ENCODE data around the gene KCNV2. TPM values are rescaled to one million over a fixed set of nuclear protein-coding genes. Genes with fewer than 3 reads are reported as not detected.

Gene KCNV2
- total and polyA plus RNA-seq, 10 donors, result not detected

GRCh38 chr9:2758162-2758897 lies 41.0 kb downstream of the KCNV2 start:
- TF ChIP-seq POLR2AphosphoS5 (IDR thresholded peaks at IDR 0.05) (no peak), POLR2A (IDR thresholded peaks at IDR 0.05) (no peak), CTCF (IDR thresholded peaks at IDR 0.05 in 8 of 11, conservative IDR thresholded peaks at IDR 0.05 in 3 of 11) (no peak)
- H3K27me3 ChIP-seq (replicated peaks in 1 of 7), result no peaks in the 10 kb centered on the region
- peaks cover 0 to 27% (median 0%) of the 10 kb centered on the region in 6 donors for H3K36me3 ChIP-seq
- WGBS, 5 donors, result 60 to 88% (median 85%) methylated on average over 2 of the region's 2 CpGs
- intact Hi-C loops (cut with DNase I; ENCODE audit: low total_unique reads), result no loop called here
- DNase-seq, result no peak
- no peak overlapping the region for H3K4me3 ChIP-seq
- H3K9me3 ChIP-seq, result peaks cover 0 to 4% (median 0%) of the 10 kb centered on the region in 8 donors
- no peaks in the 10 kb centered on the region for H3K4me1 ChIP-seq
- no peak overlapping the region for H3K27ac ChIP-seq

- TF ChIP-seq POLR2A (IDR thresholded peaks at IDR 0.05) (no peak), CTCF (IDR thresholded peaks at IDR 0.05 in 8 of 11, conservative IDR thresholded peaks at IDR 0.05 in 3 of 11) (no peak), POLR2AphosphoS5 (IDR thresholded peaks at IDR 0.05) (no peak)
- H3K4me1 ChIP-seq, result peaks cover 0 to 3% (median 0%) of the 10 kb centered on the region in 6 donors
- no peak overlapping the region for H3K27ac ChIP-seq
- peaks cover 0 to 27% (median 0%) of the 10 kb centered on the region in 6 donors for H3K36me3 ChIP-seq
- H3K4me3 ChIP-seq, result no peak overlapping the region
- intact Hi-C loops (cut with DNase I; ENCODE audit: low total_unique reads), result no loop called here
- 0 to 94% (median 40%) methylated on average over 1 of the region's 1 CpG for WGBS, 5 donors
- no peak for DNase-seq
- no peaks in the 10 kb centered on the region for H3K27me3 ChIP-seq (replicated peaks in 1 of 7)
- peaks cover 0 to 4% (median 0%) of the 10 kb centered on the region in 8 donors for H3K9me3 ChIP-seq
Measured at GRCh38 chr9:2758898-2759510, 41.7 kb downstream of the KCNV2 start.

DNA sequence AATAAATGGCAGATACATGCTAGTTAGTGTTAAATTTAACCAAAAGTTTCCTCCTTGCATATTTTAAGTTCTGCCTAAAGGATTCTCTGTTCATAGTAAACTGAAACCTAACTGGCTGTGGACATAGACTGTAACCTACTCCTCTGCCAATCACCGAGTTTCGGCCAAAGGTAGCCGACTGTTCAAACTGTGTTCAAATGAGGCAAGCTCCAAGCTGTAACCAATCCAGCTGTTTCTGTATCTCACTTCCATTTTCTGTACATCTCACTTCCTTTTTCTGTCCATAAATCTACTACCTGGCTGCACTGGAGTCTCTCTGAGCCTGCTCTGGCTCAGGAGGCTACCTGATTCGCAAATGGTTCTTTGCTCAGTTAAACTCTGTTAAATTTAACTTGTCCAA lies 44.1 kb downstream of the KCNV2 start:
- Histone ChIP-seq H3K36me3 (peaks cover 0 to 27% (median 0%) of the 10 kb centered on the region in 6 donors), H3K27ac (no peak overlapping the region), H3K27me3 (replicated peaks in 1 of 7) (no peaks in the 10 kb centered on the region), H3K9me3 (no peaks in the 10 kb centered on the region), H3K4me1 (peaks cover 0 to 20% (median 0%) of the 10 kb centered on the region in 6 donors), H3K4me3 (no peak overlapping the region)
- WGBS, 5 donors, result 83 to 92% (median 88%) methylated on average over 4 of the region's 4 CpGs
- intact Hi-C loops (cut with DNase I; ENCODE audit: low total_unique reads), result no loop called here
- DNase-seq, result no peak
- no peak for TF ChIP-seq CTCF (IDR thresholded peaks at IDR 0.05 in 8 of 11, conservative IDR thresholded peaks at IDR 0.05 in 3 of 11)
- no peak for TF ChIP-seq POLR2AphosphoS5 (IDR thresholded peaks at IDR 0.05)
- TF ChIP-seq POLR2A (IDR thresholded peaks at IDR 0.05), result no peak

- H3K27ac ChIP-seq, result no peak overlapping the region
Measured at GRCh38 chr9:2764353-2764752, 47.0 kb downstream of the KCNV2 start.

More at GRCh38 chr9:2764353-2764752, 47.0 kb downstream of the KCNV2 start:
- peaks cover 0 to 20% (median 0%) of the 10 kb centered on the region in 6 donors for H3K4me1 ChIP-seq
- H3K27me3 ChIP-seq (replicated peaks in 1 of 7), result no peaks in the 10 kb centered on the region
- no peaks in the 10 kb centered on the region for H3K9me3 ChIP-seq
- no peak overlapping the region for H3K4me3 ChIP-seq
- intact Hi-C loops (cut with DNase I; ENCODE audit: low total_unique reads), result no loop called here
- TF ChIP-seq POLR2A (IDR thresholded peaks at IDR 0.05), result no peak
- no peak for TF ChIP-seq POLR2AphosphoS5 (IDR thresholded peaks at IDR 0.05)
- TF ChIP-seq CTCF (IDR thresholded peaks at IDR 0.05 in 8 of 11, conservative IDR thresholded peaks at IDR 0.05 in 3 of 11), result no peak
- WGBS, 5 donors, result 40 to 67% (median 47%) methylated on average over 4 of the region's 4 CpGs
- peaks cover 0 to 37% (median under 1%) of the 10 kb centered on the region in 6 donors for H3K36me3 ChIP-seq
- no peak for DNase-seq
